Measurements from ENCODE around the gene PKHD1.

PKHD1 gene

GRCh38 chr6:52022675-52023074 is 64.7 kb downstream of the PKHD1 start:
- TF ChIP-seq MYC (IDR thresholded peaks at IDR 0.05; ENCODE audit: low read depth, low read length) (no peak), MAX (IDR thresholded peaks at IDR 0.05; ENCODE audit: low read depth, low read length) (no peak), CTCF (IDR thresholded peaks at IDR 0.05; ENCODE audit: low read depth, low read length) (no peak), POLR2A (IDR thresholded peaks at IDR 0.05; ENCODE audit: extremely low read depth, insufficient read length) (no peak)
- H3K4me3 ChIP-seq (ENCODE audit: low read depth, low read length): no peak overlapping the region
- DNase-seq (ENCODE audit: low read depth): no peak

- TF ChIP-seq CTCF (IDR thresholded peaks at IDR 0.05; ENCODE audit: low read depth, low read length): peak; percentile 20
- TF ChIP-seq POLR2A (IDR thresholded peaks at IDR 0.05; ENCODE audit: extremely low read depth, insufficient read length): no peak
- no peak overlapping the region for H3K4me3 ChIP-seq (ENCODE audit: low read depth, low read length)
- peak; percentile 34 for DNase-seq (ENCODE audit: low read depth)
Measured at GRCh38 chr6:52020945-52021570, 66.4 kb downstream of the PKHD1 start.

- TF ChIP-seq MYC (IDR thresholded peaks at IDR 0.05; ENCODE audit: low read depth, low read length) (no peak), MAX (IDR thresholded peaks at IDR 0.05; ENCODE audit: low read depth, low read length) (no peak), POLR2A (IDR thresholded peaks at IDR 0.05; ENCODE audit: extremely low read depth, insufficient read length) (no peak), CTCF (IDR thresholded peaks at IDR 0.05; ENCODE audit: low read depth, low read length) (no peak)
- DNase-seq (ENCODE audit: low read depth): no peak
- H3K4me3 ChIP-seq (ENCODE audit: low read depth, low read length): no peak overlapping the region
Measured at GRCh38 chr6:52019881-52020280, 67.5 kb downstream of the PKHD1 start.

GRCh38 chr6:52019092-52019491 is 68.3 kb downstream of the PKHD1 start:
- TF ChIP-seq MYC (IDR thresholded peaks at IDR 0.05; ENCODE audit: low read depth, low read length): no peak
- TF ChIP-seq MAX (IDR thresholded peaks at IDR 0.05; ENCODE audit: low read depth, low read length): no peak
- TF ChIP-seq POLR2A (IDR thresholded peaks at IDR 0.05; ENCODE audit: extremely low read depth, insufficient read length): no peak
- no peak for TF ChIP-seq CTCF (IDR thresholded peaks at IDR 0.05; ENCODE audit: low read depth, low read length)
- no peak for DNase-seq (ENCODE audit: low read depth)
- H3K4me3 ChIP-seq (ENCODE audit: low read depth, low read length): no peak overlapping the region

GRCh38 chr6:52016915-52017748 is 70.3 kb downstream of the PKHD1 start:
- no peak for TF ChIP-seq POLR2A (IDR thresholded peaks at IDR 0.05; ENCODE audit: extremely low read depth, insufficient read length)
- TF ChIP-seq MYC (IDR thresholded peaks at IDR 0.05; ENCODE audit: low read depth, low read length): no peak
- no peak for TF ChIP-seq MAX (IDR thresholded peaks at IDR 0.05; ENCODE audit: low read depth, low read length)
- TF ChIP-seq CTCF (IDR thresholded peaks at IDR 0.05; ENCODE audit: low read depth, low read length): no peak
- DNase-seq (ENCODE audit: low read depth): no peak
- no peak overlapping the region for H3K4me3 ChIP-seq (ENCODE audit: low read depth, low read length)
